ENCODE data around the gene ETV6. TPM values are rescaled to one million over a fixed set of nuclear protein-coding genes. Genes with fewer than 3 reads are reported as not detected.

ETV6 gene
- total and polyA plus RNA-seq, 8 donors: 5.1 to 31.6 (median 18.2) TPM

GRCh38 chr12:11922361-11922760 is 272.9 kb downstream of the ETV6 start:
- intact Hi-C loops (cut with DNase I): no loop called here
- no peaks in the 10 kb centered on the region for H3K36me3 ChIP-seq
- H3K27me3 ChIP-seq: no peaks in the 10 kb centered on the region
- peak in 3 of 4 donors; percentile 20 to 56 (median 25) for ATAC-seq
- no peaks in the 10 kb centered on the region for H3K9me3 ChIP-seq
- no peak for FAIRE-seq
- DNase-seq: no peak
- TF ChIP-seq CTCF (IDR thresholded peaks at IDR 0.05): no peak
- peak overlapping the region in 1 of 4 donors; percentile 28 for H3K27ac ChIP-seq
- H3K4me3 ChIP-seq: no peak overlapping the region
- no peaks in the 10 kb centered on the region for H3K4me1 ChIP-seq
- WGBS, 2 donors: 13 to 21% methylated on average over 1 of the region's 1 CpG

GRCh38 chr12:11923067-11923466 is 273.6 kb downstream of the ETV6 start:
- intact Hi-C loops (cut with DNase I): no loop called here
- no peaks in the 10 kb centered on the region for H3K4me1 ChIP-seq
- DNase-seq (no peak), FAIRE-seq (no peak), ATAC-seq (no peak)
- 51 to 52% methylated on average over 3 of the region's 3 CpGs for WGBS, 2 donors
- no peak for TF ChIP-seq CTCF (IDR thresholded peaks at IDR 0.05)
- no peaks in the 10 kb centered on the region for H3K9me3 ChIP-seq
- H3K36me3 ChIP-seq: no peaks in the 10 kb centered on the region
- H3K4me3 ChIP-seq: no peak overlapping the region
- no peaks in the 10 kb centered on the region for H3K27me3 ChIP-seq
- peak overlapping the region in 1 of 4 donors; percentile 28 for H3K27ac ChIP-seq

- FAIRE-seq: no peak
These were observed 277.9 kb downstream of the ETV6 start for GRCh38 chr12:11927286-11927935.

GRCh38 chr12:11929714-11930113 is 280.2 kb downstream of the ETV6 start:
- no peaks in the 10 kb centered on the region for H3K9me3 ChIP-seq
- no peak overlapping the region for H3K4me3 ChIP-seq
- no peak for TF ChIP-seq CTCF (IDR thresholded peaks at IDR 0.05)
- H3K27ac ChIP-seq: no peak overlapping the region
- intact Hi-C loops (cut with DNase I): no loop called here
- 90 to 95% methylated on average over 3 of the region's 3 CpGs for WGBS, 2 donors
- FAIRE-seq: no peak
- H3K27me3 ChIP-seq: no peaks in the 10 kb centered on the region
- no peak for DNase-seq
- ATAC-seq: no peak
- no peaks in the 10 kb centered on the region for H3K36me3 ChIP-seq
- H3K4me1 ChIP-seq: no peaks in the 10 kb centered on the region

More at GRCh38 chr12:11927286-11927935, 277.9 kb downstream of the ETV6 start:
- no peak for TF ChIP-seq CTCF (IDR thresholded peaks at IDR 0.05)
- ATAC-seq: no peak
- H3K4me1 ChIP-seq: no peaks in the 10 kb centered on the region
- H3K4me3 ChIP-seq: no peak overlapping the region
- no peak overlapping the region for H3K27ac ChIP-seq
- H3K27me3 ChIP-seq: no peaks in the 10 kb centered on the region
- WGBS, 2 donors: 72 to 75% methylated on average over 15 of the region's 15 CpGs
- H3K36me3 ChIP-seq: no peaks in the 10 kb centered on the region
- intact Hi-C loops (cut with DNase I): no loop called here
- H3K9me3 ChIP-seq: no peaks in the 10 kb centered on the region
- no peak for DNase-seq

GRCh38 chr12:11939223-11939622 is 289.7 kb downstream of the ETV6 start:
- Histone ChIP-seq H3K4me3 (no peak overlapping the region), H3K27me3 (no peaks in the 10 kb centered on the region), H3K27ac (no peak overlapping the region), H3K36me3 (no peaks in the 10 kb centered on the region), H3K9me3 (no peaks in the 10 kb centered on the region), H3K4me1 (no peaks in the 10 kb centered on the region)
- FAIRE-seq (no peak), ATAC-seq (no peak), DNase-seq (no peak)
- TF ChIP-seq CTCF (IDR thresholded peaks at IDR 0.05): no peak
- 92 to 95% methylated on average over 4 of the region's 4 CpGs for WGBS, 2 donors
- intact Hi-C loops (cut with DNase I): no loop called here
